Measurements from ENCODE around the gene ERVV-1. TPM values are rescaled to one million over a fixed set of nuclear protein-coding genes. Genes with fewer than 3 reads are reported as not detected.
"Not testable (repeated sequence)": the region's sequence is repeated elsewhere in the genome, so short reads cannot be mapped to it uniquely, and the experiment has no call there.

Gene ERVV-1
- total RNA-seq, 2 experiments from 2014 or later: not detected

DNA sequence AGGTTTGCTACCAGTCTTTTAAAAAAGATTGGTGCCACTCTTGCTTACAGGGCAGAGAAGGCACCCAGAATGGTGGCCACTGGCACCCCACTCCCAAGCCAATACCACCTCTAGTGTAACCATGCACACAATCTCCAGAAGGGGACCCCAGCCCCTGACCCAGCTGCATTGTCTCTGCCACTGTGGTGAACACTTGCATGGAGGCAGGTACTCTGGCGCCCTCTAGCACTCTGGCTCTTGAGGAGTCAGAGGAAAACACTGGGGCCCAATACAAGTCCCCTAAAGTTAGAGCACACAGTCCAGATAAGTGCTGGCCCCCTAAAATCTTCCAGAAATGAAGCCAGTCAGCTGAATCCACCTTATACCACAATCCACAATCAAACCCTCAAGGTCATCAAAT lies 6.0 kb downstream of the ERVV-1 start:
- Histone ChIP-seq H3K9me3 (ENCODE audit: low read length) (no peaks in the 10 kb centered on the region), H2AFZ (ENCODE audit: low read length) (no peak overlapping the region), H4K20me1 (ENCODE audit: insufficient read depth, low read length) (no peaks in the 10 kb centered on the region), H3K79me2 (ENCODE audit: insufficient read depth, low read depth, low read length) (no peaks in the 10 kb centered on the region), H3K36me3 (ENCODE audit: insufficient read depth, low read length) (no peaks in the 10 kb centered on the region), H3K4me2 (ENCODE audit: low read length) (no peak overlapping the region), H3K4me3 (ENCODE audit: low read depth, low read length, poor library complexity, severe bottlenecking) (no peak overlapping the region), H3K9me2 (ENCODE audit: insufficient read depth, low read length) (no peaks in the 10 kb centered on the region), H3K27ac (ENCODE audit: low read depth, low read length, poor library complexity, severe bottlenecking) (no peak overlapping the region), H3K4me1 (ENCODE audit: insufficient read depth, low read length, poor library complexity, severe bottlenecking) (no peaks in the 10 kb centered on the region)
- peak; percentile 46 for DNase-seq (ENCODE audit: low spot score)
- TF ChIP-seq EZH2phosphoT487 (IDR thresholded peaks at IDR 0.05; ENCODE audit: borderline replicate concordance, low read depth, low read length): no peak
- TF ChIP-seq, protein P1, sequence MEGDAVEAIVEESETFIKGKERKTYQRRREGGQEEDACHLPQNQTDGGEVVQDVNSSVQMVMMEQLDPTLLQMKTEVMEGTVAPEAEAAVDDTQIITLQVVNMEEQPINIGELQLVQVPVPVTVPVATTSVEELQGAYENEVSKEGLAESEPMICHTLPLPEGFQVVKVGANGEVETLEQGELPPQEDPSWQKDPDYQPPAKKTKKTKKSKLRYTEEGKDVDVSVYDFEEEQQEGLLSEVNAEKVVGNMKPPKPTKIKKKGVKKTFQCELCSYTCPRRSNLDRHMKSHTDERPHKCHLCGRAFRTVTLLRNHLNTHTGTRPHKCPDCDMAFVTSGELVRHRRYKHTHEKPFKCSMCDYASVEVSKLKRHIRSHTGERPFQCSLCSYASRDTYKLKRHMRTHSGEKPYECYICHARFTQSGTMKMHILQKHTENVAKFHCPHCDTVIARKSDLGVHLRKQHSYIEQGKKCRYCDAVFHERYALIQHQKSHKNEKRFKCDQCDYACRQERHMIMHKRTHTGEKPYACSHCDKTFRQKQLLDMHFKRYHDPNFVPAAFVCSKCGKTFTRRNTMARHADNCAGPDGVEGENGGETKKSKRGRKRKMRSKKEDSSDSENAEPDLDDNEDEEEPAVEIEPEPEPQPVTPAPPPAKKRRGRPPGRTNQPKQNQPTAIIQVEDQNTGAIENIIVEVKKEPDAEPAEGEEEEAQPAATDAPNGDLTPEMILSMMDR (conservative IDR thresholded peaks at IDR 0.05; ENCODE audit: low read length): peak; percentile 66
- intact Hi-C loops (cut with micrococcal nuclease; ENCODE audit: unreplicated experiment): no loop called here
- ChIA-PET CTCF (ENCODE audit: unreplicated experiment) (no interaction called here), POLR2A (no interaction called here)
- BruUV-seq (replicated peaks): no TSS peak

DNA sequence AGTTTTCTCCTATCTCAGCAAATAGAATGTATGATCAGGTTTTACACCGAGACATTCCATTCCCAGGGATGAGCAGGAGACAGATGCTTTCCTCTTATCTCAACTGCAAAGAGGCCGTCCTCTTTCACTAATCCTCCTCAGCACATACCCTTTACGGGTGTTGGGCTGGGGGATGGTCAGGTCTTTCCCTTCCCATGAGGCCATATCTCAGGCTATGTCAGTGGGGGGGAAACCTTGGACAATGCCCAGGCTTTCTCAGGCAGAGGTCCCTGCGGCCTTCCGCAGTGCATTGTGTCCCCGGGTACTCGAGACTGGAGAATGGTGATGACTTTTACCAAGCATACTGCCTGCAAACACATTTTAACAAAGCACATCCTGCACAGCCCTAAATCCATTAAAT lies 14.6 kb downstream of the ERVV-1 start:
- H3K4me3 ChIP-seq (ENCODE audit: low read depth, low read length, poor library complexity, severe bottlenecking); H3K79me2 ChIP-seq (ENCODE audit: insufficient read depth, low read depth, low read length); H3K27ac ChIP-seq (ENCODE audit: low read depth, low read length, poor library complexity, severe bottlenecking); H3K9me2 ChIP-seq (ENCODE audit: insufficient read depth, low read length); CTCF ChIA-PET (ENCODE audit: unreplicated experiment); intact Hi-C loops (cut with micrococcal nuclease; ENCODE audit: unreplicated experiment); H4K20me1 ChIP-seq (ENCODE audit: insufficient read depth, low read length); H3K4me1 ChIP-seq (ENCODE audit: insufficient read depth, low read length, poor library complexity, severe bottlenecking); H2AFZ ChIP-seq (ENCODE audit: low read length); POLR2A ChIA-PET; H3K36me3 ChIP-seq (ENCODE audit: insufficient read depth, low read length); DNase-seq (ENCODE audit: low spot score); H3K9me3 ChIP-seq (ENCODE audit: low read length); H3K4me2 ChIP-seq (ENCODE audit: low read length); BruUV-seq (replicated peaks): not testable (repeated sequence)

DNA sequence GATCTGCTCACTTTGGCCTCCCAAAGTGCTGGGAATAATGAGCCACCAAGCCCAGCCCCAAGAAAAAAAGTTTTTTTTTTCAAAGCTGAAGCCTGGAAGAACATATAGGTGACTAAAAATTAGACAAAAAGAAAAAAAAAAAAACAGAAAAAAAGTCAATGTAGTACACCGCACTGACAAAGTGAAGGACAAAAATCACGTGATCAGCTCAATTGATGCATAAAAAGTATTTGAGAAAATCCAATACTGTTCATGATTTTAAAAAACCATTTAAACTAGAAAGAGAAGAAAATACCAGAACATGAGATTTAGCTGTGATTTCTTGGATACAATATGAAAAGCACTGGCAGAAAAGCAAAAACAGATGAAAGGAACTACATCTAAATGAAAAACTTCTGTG lies 20.3 kb downstream of the ERVV-1 start:
- ChIA-PET CTCF (ENCODE audit: unreplicated experiment) (no interaction called here), POLR2A (no interaction called here)
- Histone ChIP-seq H3K9me2 (ENCODE audit: insufficient read depth, low read length) (no peaks in the 10 kb centered on the region), H3K4me2 (ENCODE audit: low read length) (no peak overlapping the region), H3K36me3 (ENCODE audit: insufficient read depth, low read length) (no peaks in the 10 kb centered on the region), H3K79me2 (ENCODE audit: insufficient read depth, low read depth, low read length) (no peaks in the 10 kb centered on the region), H3K4me1 (ENCODE audit: insufficient read depth, low read length, poor library complexity, severe bottlenecking) (no peaks in the 10 kb centered on the region), H3K9me3 (ENCODE audit: low read length) (no peaks in the 10 kb centered on the region), H3K27ac (ENCODE audit: low read depth, low read length, poor library complexity, severe bottlenecking) (no peak overlapping the region), H4K20me1 (ENCODE audit: insufficient read depth, low read length) (no peaks in the 10 kb centered on the region), H3K4me3 (ENCODE audit: low read depth, low read length, poor library complexity, severe bottlenecking) (no peak overlapping the region), H2AFZ (ENCODE audit: low read length) (no peak overlapping the region)
- intact Hi-C loops (cut with micrococcal nuclease; ENCODE audit: unreplicated experiment): no loop called here
- no TSS peak for BruUV-seq (replicated peaks)
- no peak for TF ChIP-seq EZH2phosphoT487 (IDR thresholded peaks at IDR 0.05; ENCODE audit: borderline replicate concordance, low read depth, low read length)
- TF ChIP-seq, protein P1 (conservative IDR thresholded peaks at IDR 0.05; ENCODE audit: low read length): no peak
- no peak for DNase-seq (ENCODE audit: low spot score)
